GM12891 (cell line): ENCODE results near the gene PFN3.

ENCODE experiments used
- PAX5 ChIP-seq: IDR thresholded peaks from 2 replicates; pipeline ENCODE4 v1.6.1; 2011; ENCODE audit warnings: low read length, moderate library complexity, mild to moderate bottlenecking; ENCODE audit not compliant: insufficient read depth, severe bottlenecking
- POLR2A ChIP-seq: IDR thresholded peaks from 2 replicates; pipeline ENCODE4 v1.6.1; 2011; ENCODE audit warnings: low read depth, low read length, control low read depth
- POLR2AphosphoS5 ChIP-seq: IDR thresholded peaks from 2 replicates; pipeline ENCODE4 v1.6.1; 2011; ENCODE audit warnings: low read depth, low read length, control low read depth
- SPI1 ChIP-seq: IDR thresholded peaks from 2 replicates; pipeline ENCODE4 v1.6.1; 2011; ENCODE audit warnings: low read depth, low read length, control low read depth
- TAF1 ChIP-seq: IDR thresholded peaks from 2 replicates; pipeline ENCODE4 v1.6.1; 2011; ENCODE audit warnings: low read depth, low read length, control low read depth

- no peak for TF ChIP-seq POLR2A
- no peak for TF ChIP-seq POLR2AphosphoS5
- no peak for TF ChIP-seq TAF1
- TF ChIP-seq SPI1: no peak
- no peak for TF ChIP-seq PAX5
These were observed 43.4 kb downstream of the PFN3 start for GRCh38 chr5:177357146-177357458.
